Heart right ventricle (tissue), 16 donors: ENCODE results near the gene DIS3L. TPM values are rescaled to one million over a fixed set of nuclear protein-coding genes. Genes with fewer than 3 reads are reported as not detected.
A peak's percentile ranks its signal among the peaks of the same experiment; 100 is the strongest.

ENCODE experiments used
- ATAC-seq, 8 donors: fragments of 200-7000 bp; cut with Tn5 transposase; one replicate each; pipeline ENCODE4 v1.9.1; 2020; ENCODE audit warnings: mild to moderate bottlenecking in 8 of 8, moderate library complexity in 8 of 8, moderate number of reproducible peaks in 1 of 8
- DNase-seq, 2 donors: peaks; one replicate each; pipeline ENCODE4 v3.0.0-alpha.2; 2020
- H3K27ac ChIP-seq, 10 donors: fragments of 200-600 bp; sonication (generic) in 2 of 10; one replicate each; pipeline versions ENCODE4 v1.5.0 to v1.8.0; 2020 to 2022; ENCODE audit warnings: mild to moderate bottlenecking in 3 of 10
- H3K27me3 ChIP-seq, 7 donors: fragments of 200-600 bp; one replicate each; pipeline ENCODE4 v1.8.0; 2021 to 2022; ENCODE audit warnings: mild to moderate bottlenecking in 2 of 7
- H3K36me3 ChIP-seq, 9 donors: fragments of 200-600 bp; sonication (generic) in 1 of 9; one replicate each; pipeline versions ENCODE4 v1.5.0 to v1.8.0; 2020 to 2022; ENCODE audit warnings: mild to moderate bottlenecking in 2 of 9
- H3K4me1 ChIP-seq, 9 donors: fragments of 200-600 bp; sonication (generic) in 1 of 9; one replicate each; pipeline versions ENCODE4 v1.5.0 to v1.8.0; 2020 to 2022; ENCODE audit warnings: mild to moderate bottlenecking in 4 of 9
- H3K4me3 ChIP-seq, 10 donors: fragments of 200-600 bp; sonication (generic) in 2 of 10; one replicate each; pipeline versions ENCODE4 v1.5.0 to v1.8.0; 2020 to 2022; ENCODE audit warnings: mild to moderate bottlenecking in 7 of 10, moderate library complexity in 2 of 10
- H3K9me3 ChIP-seq, 11 donors: fragments of 200-600 bp in 10 of 11; sonication (generic) in 2 of 11; one replicate each; pipeline versions ENCODE4 v1.5.0 to v1.8.0; 2013 to 2022; ENCODE audit warnings: mild to moderate bottlenecking in 2 of 11, control low read depth in 1 of 11, moderate library complexity in 1 of 11
- CTCF ChIP-seq, 9 donors: fragments of 200-600 bp; sonication (generic) in 2 of 9; IDR thresholded peaks; one replicate each; pipeline versions ENCODE4 v1.5.0 to v1.8.0; 2021 to 2022; ENCODE audit warnings: antibody characterized with exemption in 9 of 9, mild to moderate bottlenecking in 5 of 9, moderate library complexity in 1 of 9
- WGBS, 2 donors: extraction: QIAGEN DNeasy Blood & Tissue Kit; methylation state at CpG; one replicate each; pipeline ENCODE4 v1.1.7; 2013; ENCODE audit warnings: inconsistent platforms in 1 of 2; 5-methylcytosine and 5-hydroxymethylcytosine counted together
- intact Hi-C, 10 donors: fragments of 100-400 bp; cut with DNase I; formaldehyde crosslinking; loops; one replicate each; pipeline versions ENCODE4 v1.11.1 to v1.14.2; 2022
- polyA plus RNA-seq, 2 donors: library from polyadenylated mRNA; stranded (reverse); fragments of 200-250 nt; gene quantifications; one replicate each; pipeline ENCODE4 v1.2.3, GENCODE V29; 2013
- total RNA-seq, 10 donors: library from RNA; stranded (reverse); fragmentation: NEBNext Ultra II Directional in 3 of 10; extraction: Animal tissue kit (Norgen Biotek cat#: 25700) in 3 of 10; gene quantifications; one replicate each; pipeline versions ENCODE4 v1.2.1 to v1.2.4, GENCODE V29; 2021 to 2023
- donor health status: Arrhythmogenic right ventricular cardiomyopathy.
- donor health status: ischemic (EF 13 %, LVEDD 7.1; RV severe dilation, severe dysfunction).
- donor health status: healthy with polysubstance abuse.
- donor health status: DM: no; HTN: yes; CAD: no.
- donor health status: DM: no; HTN: no; CAD: no.
- donor health status: ischemic (EF 25% LVEDD 6.9; RV normal size, moderate dysfunction).
- donor health status: ischemic (EF 25% LVEDD 5.7; RV mildly dilated, moderate dysfunction).
- donor health status: healthy.
- donor health status: DM: yes; HTN: yes; CAD: no.
- donor health status: Ischemic cardiomyopathy.
- donor health status: ischemic (EF 35%, LVEDD 5.7; RV mildly dilated, moderate dysfunction).
- donor health status: nonischemic (EF 11% LVEDD 7.7; RV severe dilation, severe dysfunction).
- donor health status: DM: yes; HTN: yes; CAD: no.
- donor health status: PGD.
- donor health status: ischemic (EF 29% LVEDD 5.4; RV normal size, mild dysfunction).
- donor health status: nonischemic (EF 23%, LVEDD 6.1; RV moderate dilation, normal function).

DIS3L gene
- total and polyA plus RNA-seq, 12 donors: 10.6 to 49.6 (median 38.3) TPM

GRCh38 chr15:66253418-66254088 is 39.8 kb upstream of the DIS3L start, which contains the start of gene MEGF11:
MEGF11 (minus strand) TSS chr15:66253750; CDS start chr15:66128403, 125,347 bp downstream.
- Histone ChIP-seq H3K36me3 (no peaks in the 10 kb centered on the region), H3K27me3 (peaks cover 0 to 95% (median 85%) of the 10 kb centered on the region in 7 donors), H3K27ac (no peak within 1 kb of the TSS), H3K4me1 (peaks cover 15 to 31% (median 28%) of the 10 kb centered on the region in 9 donors), H3K4me3 (peak within 1 kb of the TSS; percentile 26 to 64 (median 56)), H3K9me3 (no peaks in the 10 kb centered on the region)
- ATAC-seq (peak; percentile 17 to 65 (median 46)), DNase-seq (peak in 1 of 2 donors; percentile 23)
- no peak for TF ChIP-seq CTCF (IDR thresholded peaks at IDR 0.05)
- intact Hi-C loops: no loop called here
- 0% methylated on average over 45 to 64 of the region's 64 CpGs for WGBS, 2 donors

- no peak for TF ChIP-seq CTCF (IDR thresholded peaks at IDR 0.05)
- intact Hi-C loops: no loop called here
- WGBS, 2 donors: 8 to 9% methylated on average over 36 of the region's 36 CpGs
- Histone ChIP-seq H3K36me3 (no peaks in the 10 kb centered on the region), H3K4me1 (peaks cover 15 to 31% (median 28%) of the 10 kb centered on the region in 9 donors), H3K27ac (no peak overlapping the region), H3K4me3 (peak overlapping the region; percentile 26 to 64 (median 56)), H3K9me3 (no peaks in the 10 kb centered on the region), H3K27me3 (peaks cover 0 to 94% (median 86%) of the 10 kb centered on the region in 7 donors)
- DNase-seq: no peak
- ATAC-seq: peak in 1 of 8 donors; percentile 5
Observed at GRCh38 chr15:66254089-66254950, 39.0 kb upstream of the DIS3L start.

- Histone ChIP-seq H3K4me3 (no peak overlapping the region), H3K27me3 (peaks cover 0 to 96% (median 81%) of the 10 kb centered on the region in 7 donors), H3K4me1 (peaks cover 15 to 31% (median 28%) of the 10 kb centered on the region in 9 donors), H3K36me3 (no peaks in the 10 kb centered on the region), H3K27ac (no peak overlapping the region), H3K9me3 (no peaks in the 10 kb centered on the region)
- DNase-seq (no peak), ATAC-seq (no peak)
- WGBS, 2 donors: 37 to 49% methylated on average over 19 of the region's 19 CpGs
- intact Hi-C loops: no loop called here
- TF ChIP-seq CTCF (IDR thresholded peaks at IDR 0.05): no peak
Observed at GRCh38 chr15:66254951-66255676, 38.3 kb upstream of the DIS3L start.

- Histone ChIP-seq H3K4me3 (no peak overlapping the region), H3K27me3 (peaks cover 0 to 80% (median 67%) of the 10 kb centered on the region in 7 donors), H3K36me3 (no peaks in the 10 kb centered on the region), H3K4me1 (peaks cover 15 to 29% (median 27%) of the 10 kb centered on the region in 9 donors), H3K9me3 (no peaks in the 10 kb centered on the region), H3K27ac (no peak overlapping the region)
- 74 to 83% methylated on average over 3 of the region's 3 CpGs for WGBS, 2 donors
- no peak for ATAC-seq
- intact Hi-C loops: no loop called here
- no peak for TF ChIP-seq CTCF (IDR thresholded peaks at IDR 0.05)
- DNase-seq: no peak
Observed at GRCh38 chr15:66256692-66257091, 36.7 kb upstream of the DIS3L start.
